IMR-90 (cell line): ENCODE data around the gene ATP5MK. TPM values are rescaled to one million over a fixed set of nuclear protein-coding genes. Genes with fewer than 3 reads are reported as not detected.

Source experiments
- ATAC-seq: fragments of 200-7000 bp; cut with Tn5 transposase; 2 replicates; pipeline ENCODE4 v1.9.1; 2020; ENCODE audit warnings: low read depth, mild to moderate bottlenecking, moderate library complexity
- BruUV-seq: library from RNA; stranded (reverse); fragments of 400-500 nt; replicated peaks from 2 replicates; lab custom pipeline; 2021; lab: Mats Ljungman, UMichigan
- CTCF ChIA-PET: fragments of 300-600 bp; formaldehyde crosslinking; extraction: SDS; loops from one replicate; lab custom pipeline; 2021; ENCODE audit warnings: antibody characterized with exemption; lab: Yijun Ruan, JAX
- POLR2A ChIA-PET: fragments of 300-600 bp; sonication (Branson Sonifier 250); formaldehyde crosslinking; loops from one replicate; lab custom pipeline; 2022; ENCODE audit warnings: antibody characterized with exemption; ENCODE audit not compliant: unreplicated experiment; lab: Charles Lee
- DNase-seq: peaks from one replicate; pipeline ENCODE4 v3.0.0; 2013
- H2AFZ ChIP-seq: replicated peaks from 2 replicates; pipeline ENCODE3; 2013; ENCODE audit warnings: low read length, mild to moderate bottlenecking; ENCODE audit not compliant: poor library complexity
- H2AK5ac ChIP-seq: 2 replicates; pipeline ENCODE4 v1.6.1; 2013; ENCODE audit warnings: low read depth, low read length, inconsistent platforms
- H2AK9ac ChIP-seq: replicated peaks from 2 replicates; pipeline ENCODE3; 2013; ENCODE audit warnings: mild to moderate bottlenecking, low read depth, low read length, moderate library complexity; ENCODE audit not compliant: poor library complexity
- H2BK120ac ChIP-seq: 2 replicates; pipeline ENCODE4 v1.6.1; 2013; ENCODE audit warnings: low read depth, low read length, inconsistent platforms
- H2BK15ac ChIP-seq: 3 replicates; pipeline ENCODE4 v1.6.1; 2013; ENCODE audit warnings: low read depth, low read length, inconsistent platforms
- H2BK20ac ChIP-seq: 2 replicates; pipeline ENCODE4 v1.6.1; 2013; ENCODE audit warnings: low read depth, mild to moderate bottlenecking, inconsistent platforms, low read length, moderate library complexity
- H2BK5ac ChIP-seq: 2 replicates; pipeline ENCODE4 v1.6.1; 2013; ENCODE audit warnings: mild to moderate bottlenecking, low read depth, low read length, inconsistent platforms; ENCODE audit not compliant: poor library complexity, severe bottlenecking
- H3K14ac ChIP-seq: replicated peaks from 2 replicates; pipeline ENCODE4 v1.6.1; 2013; ENCODE audit warnings: low read depth, low read length, inconsistent platforms
- H3K18ac ChIP-seq: 2 replicates; pipeline ENCODE4 v1.6.1; 2013; ENCODE audit warnings: low read depth, low read length, control low read depth
- H3K23ac ChIP-seq: 2 replicates; pipeline ENCODE4 v1.6.1; 2013; ENCODE audit warnings: low read depth, low read length, inconsistent platforms
- H3K27ac ChIP-seq: 2 replicates; pipeline ENCODE4 v1.5.1; 2013; ENCODE audit warnings: mild to moderate bottlenecking, control low read depth, low read length; ENCODE audit not compliant: insufficient read depth
- H3K27me3 ChIP-seq: 2 replicates; pipeline ENCODE4 v1.6.1; 2013; ENCODE audit warnings: low read length; ENCODE audit not compliant: control insufficient read depth, insufficient read depth
- H3K36me3 ChIP-seq: 2 replicates; pipeline ENCODE4 v1.6.1; 2013; ENCODE audit warnings: low read length, mixed read lengths; ENCODE audit not compliant: control insufficient read depth, insufficient read depth
- H3K4ac ChIP-seq: 2 replicates; pipeline ENCODE4 v1.6.1; 2013; ENCODE audit warnings: low read depth, low read length, inconsistent platforms
- H3K4me1 ChIP-seq: 2 replicates; pipeline ENCODE4 v1.6.1; 2013; ENCODE audit warnings: low read length, mixed read lengths; ENCODE audit not compliant: control insufficient read depth, insufficient read depth
- H3K4me2 ChIP-seq: 2 replicates; pipeline ENCODE4 v1.6.1; 2013; ENCODE audit warnings: low read depth, mild to moderate bottlenecking, control low read depth, low read length, moderate library complexity
- H3K4me3 ChIP-seq: 2 replicates; pipeline ENCODE4 v1.5.1; 2013; ENCODE audit warnings: low read depth, mild to moderate bottlenecking, control low read depth, low read length, moderate library complexity; ENCODE audit not compliant: insufficient read depth
- H3K56ac ChIP-seq: 2 replicates; pipeline ENCODE4 v1.6.1; 2013; ENCODE audit warnings: low read length, inconsistent platforms; ENCODE audit not compliant: insufficient read depth; ENCODE audit errors: extremely low read depth
- H3K79me1 ChIP-seq, 2 experiments: 2 replicates each; pipeline ENCODE4 v1.6.1; 2013; ENCODE audit warnings: low read length in 2 of 2, inconsistent platforms in 1 of 2, low read depth in 1 of 2
- H3K9ac ChIP-seq: 2 replicates; pipeline ENCODE4 v1.6.1; 2013; ENCODE audit warnings: low read depth, low read length, control low read depth
- H3K9me1 ChIP-seq: 2 replicates; pipeline ENCODE4 v1.6.1; 2013; ENCODE audit warnings: low read length, inconsistent platforms; ENCODE audit not compliant: insufficient read depth
- H3K9me3 ChIP-seq: 2 replicates; pipeline ENCODE4 v1.6.1; 2013; ENCODE audit warnings: low read length; ENCODE audit not compliant: control insufficient read depth, insufficient read depth
- H4K20me1 ChIP-seq: 2 replicates; pipeline ENCODE4 v1.6.1; 2013; ENCODE audit warnings: low read length, inconsistent platforms; ENCODE audit not compliant: insufficient read depth
- H4K5ac ChIP-seq: 2 replicates; pipeline ENCODE4 v1.6.1; 2013; ENCODE audit warnings: mild to moderate bottlenecking, low read depth, low read length, control low read depth
- H4K8ac ChIP-seq, 2 experiments: 2 replicates each; pipeline ENCODE4 v1.6.1; 2013; ENCODE audit warnings: low read depth in 2 of 2, low read length in 2 of 2, control low read depth in 1 of 2, inconsistent platforms in 1 of 2
- H4K91ac ChIP-seq: 2 replicates; pipeline ENCODE4 v1.6.1; 2013; ENCODE audit warnings: low read depth, low read length, inconsistent platforms; ENCODE audit not compliant: insufficient read depth
- BHLHE40 ChIP-seq: fragments of 150-350 bp; IDR thresholded peaks from 2 replicates; pipeline ENCODE4 v1.6.1; 2016; ENCODE audit warnings: mild to moderate bottlenecking, low read depth, low read length
- CEBPB ChIP-seq: IDR thresholded peaks from 2 replicates; pipeline ENCODE4 v1.6.1; 2012; ENCODE audit warnings: low read depth, low read length, improper control_type of control experiment
- CHD1 ChIP-seq: IDR thresholded peaks from 2 replicates; pipeline ENCODE4 v1.6.1; 2012; ENCODE audit warnings: low read depth, low read length, improper control_type of control experiment
- FOS ChIP-seq: fragments of 150-350 bp; IDR thresholded peaks from 2 replicates; pipeline ENCODE4 v1.6.1; 2016; ENCODE audit warnings: low read depth, low read length
- MXI1 ChIP-seq: IDR thresholded peaks from 2 replicates; pipeline ENCODE4 v1.6.1; 2012; ENCODE audit warnings: low read depth, mild to moderate bottlenecking, low read length, moderate library complexity, borderline replicate concordance
- NFE2L2 ChIP-seq: fragments of 150-350 bp; IDR thresholded peaks from 2 replicates; pipeline ENCODE4 v1.6.1; 2016; ENCODE audit warnings: low read depth, mild to moderate bottlenecking, low read length
- POLR2A ChIP-seq: IDR thresholded peaks from 2 replicates; pipeline ENCODE4 v1.6.1; 2012; ENCODE audit warnings: mild to moderate bottlenecking, low read depth, low read length
- RAD21 ChIP-seq: IDR thresholded peaks from 2 replicates; pipeline ENCODE4 v1.6.1; 2012; ENCODE audit warnings: low read length, improper control_type of control experiment
- RFX5 ChIP-seq: IDR thresholded peaks from 2 replicates; pipeline ENCODE4 v1.8.0; 2012; ENCODE audit warnings: low read depth, mild to moderate bottlenecking, low read length, moderate library complexity
- SMC3 ChIP-seq: fragments of 150-350 bp; IDR thresholded peaks from 2 replicates; pipeline ENCODE4 v1.6.1; 2016; ENCODE audit warnings: low read depth, mild to moderate bottlenecking, antibody characterized with exemption, low read length, moderate library complexity
- WGBS, 2 experiments: methylation state at CpG; one replicate each; pipeline versions ENCODE4 v1.1.5 to v1.1.7; 2013; ENCODE audit warnings: missing lambda C conversion rate in 2 of 2; ENCODE audit not compliant: insufficient read length in 1 of 2; ENCODE audit errors: extremely low coverage in 2 of 2; 5-methylcytosine and 5-hydroxymethylcytosine counted together
- dilution Hi-C: fragments of 300-500 bp; cut with HindIII; formaldehyde crosslinking; loops from one replicate; pipeline ENCODE4 v1.14.3; 2018; ENCODE audit warnings: low sequenced_read_pairs; ENCODE audit not compliant: unreplicated experiment
- in situ Hi-C: fragments of 300-500 bp; cut with MboI; formaldehyde crosslinking; loops from 3 replicates; pipeline ENCODE4 v1.14.3; 2019; ENCODE audit warnings: low sequenced_read_pairs, inconsistent platforms, mixed read lengths
- intact Hi-C: fragments of 100-400 bp; cut with micrococcal nuclease; formaldehyde crosslinking; loops from 2 replicates; pipeline ENCODE4 v1.10.0; 2022
- polyA plus RNA-seq, 3 experiments: library from polyadenylated mRNA; depleted of rRNA; stranded (reverse); fragments of >200 nt; gene quantifications; 2 replicates each; pipeline ENCODE4 v1.2.3, GENCODE V29; 2012; ENCODE audit warnings: low replicate concordance in 1 of 3
- total RNA-seq: library from RNA; depleted of rRNA; stranded (reverse); fragments of >200 nt; gene quantifications from 2 replicates; pipeline ENCODE4 v1.2.3, GENCODE V29; 2012
- TF ChIP-seq, protein P1 (sequence below): conservative IDR thresholded peaks from 2 replicates; pipeline ENCODE4 v1.5.1; 2012; ENCODE audit warnings: mild to moderate bottlenecking, low read depth, low read length, improper control_type of control experiment
- TF ChIP-seq, protein P2 (sequence below): fragments of 150-350 bp; IDR thresholded peaks from 2 replicates; pipeline ENCODE4 v1.6.1; 2017; ENCODE audit warnings: mild to moderate bottlenecking, antibody characterized with exemption, low read length, low read depth
- TF ChIP-seq, protein P3 (sequence below): fragments of 150-350 bp; IDR thresholded peaks from 2 replicates; pipeline ENCODE4 v1.6.1; 2016; ENCODE audit warnings: low read depth, mild to moderate bottlenecking, low read length, moderate library complexity, borderline replicate concordance

ATP5MK gene
- total and polyA plus RNA-seq, 2 of the 4 experiments (the other 2 are of a cell fraction) = 73.4 to 101 TPM

DNA sequence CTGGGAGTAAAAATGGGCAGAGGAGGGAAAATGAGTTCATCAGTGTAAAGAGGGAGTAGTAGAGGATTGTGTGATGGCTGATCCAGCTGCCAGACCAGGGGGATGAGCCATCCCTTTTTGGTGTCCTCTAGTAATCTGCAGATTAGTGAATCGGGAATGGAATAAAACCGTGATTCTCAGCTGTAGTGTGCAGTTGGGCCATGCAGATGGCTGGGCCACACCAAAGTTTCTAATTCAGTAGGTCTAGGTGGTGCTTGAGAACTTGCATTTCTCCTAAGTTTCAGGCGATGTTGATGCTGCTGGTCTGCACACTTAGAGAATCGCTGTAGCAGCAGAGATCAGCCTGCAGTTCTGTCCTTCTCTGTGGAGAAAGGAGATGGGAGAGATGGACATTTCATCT is 22.8 kb upstream of the ATP5MK start:
- Histone ChIP-seq H3K9me3 (no peaks in the 10 kb centered on the region), H3K27me3 (no peaks in the 10 kb centered on the region), H2BK15ac (no peak overlapping the region), H2AK9ac (no peak overlapping the region), H3K27ac (no peak overlapping the region), H4K5ac (no peak overlapping the region), H3K36me3 (peaks cover 70% of the 10 kb centered on the region), H2BK120ac (no peak overlapping the region), H3K23ac (no peak overlapping the region), H3K56ac (no peak overlapping the region), H3K14ac (no peak overlapping the region), H2AK5ac (no peak overlapping the region), H3K9me1 (no peaks in the 10 kb centered on the region), H4K91ac (no peak overlapping the region), H4K8ac (no peak overlapping the region), H3K79me1 (peaks cover 3 to 8% of the 10 kb centered on the region in 2 experiments; a peak in 1 of 4 replicates), H2BK5ac (no peak overlapping the region), H3K4me3 (no peak overlapping the region), H2AFZ (no peak overlapping the region), H3K18ac (no peak overlapping the region), H3K4me2 (no peak overlapping the region), H3K4ac (no peak overlapping the region), H3K9ac (no peak overlapping the region), H3K4me1 (no peaks in the 10 kb centered on the region), H2BK20ac (no peak overlapping the region), H4K20me1 (no peaks in the 10 kb centered on the region)
- CTCF ChIA-PET = interaction anchor here (0.8 kb wide), 1 partner anchor 10 kb away, joined by 3 read pairs; no protein-coding TSS in a partner anchor
- in situ Hi-C loops = loop anchor here (5.0 kb wide), 1 partner anchor 68 kb away; no protein-coding TSS in a partner anchor
- ATAC-seq (no peak), DNase-seq (no peak)
- intact Hi-C loops = loop anchor here (5.0 kb wide), 1 partner anchor 173 kb away; no protein-coding TSS in a partner anchor
- WGBS, 2 experiments = 100% methylated on average over 2 of the region's 4 CpGs; no CpG with 5 or more reads in 1 of the 2 experiments
- dilution Hi-C loops = no loop called here
- POLR2A ChIA-PET = no interaction called here
- TF ChIP-seq CEBPB (no peak), MXI1 (no peak), RAD21 (no peak), RFX5 (no peak), BHLHE40 (no peak), POLR2A (no peak), FOS (no peak), NFE2L2 (no peak), SMC3 (no peak), CHD1 (no peak)
- TF ChIP-seq, protein P1, sequence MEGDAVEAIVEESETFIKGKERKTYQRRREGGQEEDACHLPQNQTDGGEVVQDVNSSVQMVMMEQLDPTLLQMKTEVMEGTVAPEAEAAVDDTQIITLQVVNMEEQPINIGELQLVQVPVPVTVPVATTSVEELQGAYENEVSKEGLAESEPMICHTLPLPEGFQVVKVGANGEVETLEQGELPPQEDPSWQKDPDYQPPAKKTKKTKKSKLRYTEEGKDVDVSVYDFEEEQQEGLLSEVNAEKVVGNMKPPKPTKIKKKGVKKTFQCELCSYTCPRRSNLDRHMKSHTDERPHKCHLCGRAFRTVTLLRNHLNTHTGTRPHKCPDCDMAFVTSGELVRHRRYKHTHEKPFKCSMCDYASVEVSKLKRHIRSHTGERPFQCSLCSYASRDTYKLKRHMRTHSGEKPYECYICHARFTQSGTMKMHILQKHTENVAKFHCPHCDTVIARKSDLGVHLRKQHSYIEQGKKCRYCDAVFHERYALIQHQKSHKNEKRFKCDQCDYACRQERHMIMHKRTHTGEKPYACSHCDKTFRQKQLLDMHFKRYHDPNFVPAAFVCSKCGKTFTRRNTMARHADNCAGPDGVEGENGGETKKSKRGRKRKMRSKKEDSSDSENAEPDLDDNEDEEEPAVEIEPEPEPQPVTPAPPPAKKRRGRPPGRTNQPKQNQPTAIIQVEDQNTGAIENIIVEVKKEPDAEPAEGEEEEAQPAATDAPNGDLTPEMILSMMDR = no peak
- TF ChIP-seq, protein P2, sequence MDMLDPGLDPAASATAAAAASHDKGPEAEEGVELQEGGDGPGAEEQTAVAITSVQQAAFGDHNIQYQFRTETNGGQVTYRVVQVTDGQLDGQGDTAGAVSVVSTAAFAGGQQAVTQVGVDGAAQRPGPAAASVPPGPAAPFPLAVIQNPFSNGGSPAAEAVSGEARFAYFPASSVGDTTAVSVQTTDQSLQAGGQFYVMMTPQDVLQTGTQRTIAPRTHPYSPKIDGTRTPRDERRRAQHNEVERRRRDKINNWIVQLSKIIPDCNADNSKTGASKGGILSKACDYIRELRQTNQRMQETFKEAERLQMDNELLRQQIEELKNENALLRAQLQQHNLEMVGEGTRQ = no peak
- TF ChIP-seq, protein P3, sequence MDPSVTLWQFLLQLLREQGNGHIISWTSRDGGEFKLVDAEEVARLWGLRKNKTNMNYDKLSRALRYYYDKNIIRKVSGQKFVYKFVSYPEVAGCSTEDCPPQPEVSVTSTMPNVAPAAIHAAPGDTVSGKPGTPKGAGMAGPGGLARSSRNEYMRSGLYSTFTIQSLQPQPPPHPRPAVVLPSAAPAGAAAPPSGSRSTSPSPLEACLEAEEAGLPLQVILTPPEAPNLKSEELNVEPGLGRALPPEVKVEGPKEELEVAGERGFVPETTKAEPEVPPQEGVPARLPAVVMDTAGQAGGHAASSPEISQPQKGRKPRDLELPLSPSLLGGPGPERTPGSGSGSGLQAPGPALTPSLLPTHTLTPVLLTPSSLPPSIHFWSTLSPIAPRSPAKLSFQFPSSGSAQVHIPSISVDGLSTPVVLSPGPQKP = no peak
- no TSS peak for BruUV-seq
